AG04450 (cell line): ENCODE measurements around the gene RASGRP2. TPM values are rescaled to one million over a fixed set of nuclear protein-coding genes. Genes with fewer than 3 reads are reported as not detected.

Experiments
- CTCF ChIA-PET: fragments of 300-600, 350-600 bp; formaldehyde crosslinking; extraction: SDS; loops from one replicate; lab custom pipeline; 2022; ENCODE audit warnings: antibody characterized with exemption, inconsistent platforms; lab: Charles Lee
- POLR2A ChIA-PET: fragments of 350-600 bp; formaldehyde crosslinking; extraction: SDS; loops from one replicate; lab custom pipeline; 2021; ENCODE audit warnings: antibody characterized with exemption, inconsistent platforms; lab: Yijun Ruan, JAX
- DNase-seq: peaks from one replicate; pipeline ENCODE4 v3.0.0-alpha.2; 2011; ENCODE audit warnings: low read depth, low spot score
- H3K27ac ChIP-seq: one replicate; pipeline ENCODE4 v1.5.1; 2012; ENCODE audit warnings: low read depth, low read length, control low read depth
- H3K27me3 ChIP-seq: one replicate; pipeline ENCODE4 v1.6.0; 2012; ENCODE audit warnings: low read length; ENCODE audit not compliant: control insufficient read depth, insufficient read depth
- H3K4me3 ChIP-seq: 2 replicates; pipeline ENCODE4 v1.5.1; 2011; ENCODE audit warnings: mild to moderate bottlenecking, low read depth, low read length, control low read depth
- H3K9me3 ChIP-seq: 2 replicates; pipeline ENCODE4 v1.5.1; 2012; ENCODE audit warnings: low read length; ENCODE audit not compliant: control insufficient read depth, insufficient read depth
- polyA plus RNA-seq: library from polyadenylated mRNA; depleted of rRNA; stranded (reverse); fragments of >200 nt; gene quantifications from 2 replicates; pipeline ENCODE4 v1.2.3, GENCODE V29; 2011
- TF ChIP-seq, protein P1 (sequence below): IDR thresholded peaks from 2 replicates; pipeline ENCODE4 v1.5.1; 2011; ENCODE audit warnings: low read depth, low read length, control low read depth, inconsistent platforms

RASGRP2 gene
- polyA plus RNA-seq, 1 experiment: 0.43 TPM

DNA sequence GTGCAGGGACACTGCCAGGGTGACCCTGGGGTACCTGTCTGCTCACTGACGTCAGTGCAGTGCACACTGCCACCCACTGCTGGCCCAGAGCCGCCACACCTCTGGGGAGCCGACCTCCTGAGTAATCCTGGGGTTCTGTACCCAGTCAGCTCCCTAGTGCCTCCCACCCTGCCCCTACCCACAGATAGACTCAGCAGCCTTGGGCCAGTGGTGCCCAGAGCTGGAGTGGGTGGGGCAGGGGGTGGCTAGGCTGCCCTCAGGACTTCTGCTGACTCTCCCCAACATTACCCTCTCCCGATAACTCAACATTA is 26.7 kb downstream of the RASGRP2 start:
- CTCF ChIA-PET: interaction anchor here (3.6 kb wide), 1 partner anchor 29 kb away, joined by 22 read pairs; no protein-coding TSS in a partner anchor
- no peak overlapping the region for H3K4me3 ChIP-seq
- no peaks in the 10 kb centered on the region; the same call in 1 of the 2 replicates for H3K9me3 ChIP-seq
- POLR2A ChIA-PET: interaction anchor here (0.7 kb wide), 1 partner anchor 275 kb away, joined by 7 read pairs; no protein-coding TSS in a partner anchor
- H3K27me3 ChIP-seq: peaks cover 77% of the 10 kb centered on the region
- H3K27ac ChIP-seq: no peak overlapping the region
- no peak for DNase-seq
- TF ChIP-seq, protein P1, sequence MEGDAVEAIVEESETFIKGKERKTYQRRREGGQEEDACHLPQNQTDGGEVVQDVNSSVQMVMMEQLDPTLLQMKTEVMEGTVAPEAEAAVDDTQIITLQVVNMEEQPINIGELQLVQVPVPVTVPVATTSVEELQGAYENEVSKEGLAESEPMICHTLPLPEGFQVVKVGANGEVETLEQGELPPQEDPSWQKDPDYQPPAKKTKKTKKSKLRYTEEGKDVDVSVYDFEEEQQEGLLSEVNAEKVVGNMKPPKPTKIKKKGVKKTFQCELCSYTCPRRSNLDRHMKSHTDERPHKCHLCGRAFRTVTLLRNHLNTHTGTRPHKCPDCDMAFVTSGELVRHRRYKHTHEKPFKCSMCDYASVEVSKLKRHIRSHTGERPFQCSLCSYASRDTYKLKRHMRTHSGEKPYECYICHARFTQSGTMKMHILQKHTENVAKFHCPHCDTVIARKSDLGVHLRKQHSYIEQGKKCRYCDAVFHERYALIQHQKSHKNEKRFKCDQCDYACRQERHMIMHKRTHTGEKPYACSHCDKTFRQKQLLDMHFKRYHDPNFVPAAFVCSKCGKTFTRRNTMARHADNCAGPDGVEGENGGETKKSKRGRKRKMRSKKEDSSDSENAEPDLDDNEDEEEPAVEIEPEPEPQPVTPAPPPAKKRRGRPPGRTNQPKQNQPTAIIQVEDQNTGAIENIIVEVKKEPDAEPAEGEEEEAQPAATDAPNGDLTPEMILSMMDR: no peak

GRCh38 chr11:64716473-64717267 is 27.3 kb downstream of the RASGRP2 start:
- H3K4me3 ChIP-seq: no peak overlapping the region
- no peak for DNase-seq
- no peak overlapping the region for H3K27ac ChIP-seq
- H3K9me3 ChIP-seq: no peaks in the 10 kb centered on the region; the same call in 1 of the 2 replicates
- H3K27me3 ChIP-seq: peaks cover 77% of the 10 kb centered on the region
- ChIA-PET CTCF (interaction anchor here (3.6 kb wide), 1 partner anchor 28 kb away, joined by 22 read pairs; no protein-coding TSS in a partner anchor), POLR2A (interaction anchor here (0.7 kb wide), 1 partner anchor 275 kb away, joined by 7 read pairs; no protein-coding TSS in a partner anchor)
- TF ChIP-seq, protein P1: no peak

GRCh38 chr11:64715756-64716472 is 28.0 kb downstream of the RASGRP2 start:
- Histone ChIP-seq H3K27me3 (peaks cover 76% of the 10 kb centered on the region), H3K27ac (no peak overlapping the region), H3K4me3 (no peak overlapping the region), H3K9me3 (no peaks in the 10 kb centered on the region; the same call in 1 of the 2 replicates)
- TF ChIP-seq, protein P1: no peak
- POLR2A ChIA-PET: no interaction called here
- no peak for DNase-seq
- CTCF ChIA-PET: interaction anchor here (3.6 kb wide), 1 partner anchor 27 kb away, joined by 22 read pairs; no protein-coding TSS in a partner anchor

- H3K4me3 ChIP-seq: no peak overlapping the region
- H3K9me3 ChIP-seq: no peaks in the 10 kb centered on the region; the same call in 1 of the 2 replicates
- ChIA-PET POLR2A (no interaction called here), CTCF (interaction anchor here (3.6 kb wide), 1 partner anchor 27 kb away, joined by 22 read pairs; no protein-coding TSS in a partner anchor)
- no peak for DNase-seq
- peaks cover 73% of the 10 kb centered on the region for H3K27me3 ChIP-seq
- TF ChIP-seq, protein P1: no peak
- H3K27ac ChIP-seq: no peak overlapping the region
Observed at GRCh38 chr11:64715110-64715509, 28.8 kb downstream of the RASGRP2 start.
